Suprapubic skin (tissue), 4 donors: ENCODE results near the gene CSF1.

Experiments used
- CTCF ChIP-seq, 2 donors: fragments of 200-600 bp in 1 of 2; fragments of 450-650 bp in 1 of 2; sonication (generic) in 1 of 2; IDR thresholded peaks; one replicate each; pipeline ENCODE4 v1.5.1; 2016 to 2019; ENCODE audit warnings: antibody characterized with exemption in 2 of 2, mild to moderate bottlenecking in 1 of 2, moderate library complexity in 1 of 2
- EP300 ChIP-seq: sonication (generic); formaldehyde crosslinking; IDR thresholded peaks from one replicate; pipeline ENCODE4 v1.6.1; 2017; ENCODE audit warnings: antibody characterized with exemption
- POLR2A ChIP-seq, 2 donors: fragments of 450-650 bp; IDR thresholded peaks; one replicate each; pipeline ENCODE4 v1.6.1; 2017; ENCODE audit warnings: antibody characterized with exemption in 2 of 2, mild to moderate bottlenecking in 2 of 2, moderate library complexity in 2 of 2
- POLR2AphosphoS5 ChIP-seq, 3 donors: sonication (generic); formaldehyde crosslinking; IDR thresholded peaks; one replicate each; pipeline ENCODE4 v1.6.1; 2017; ENCODE audit warnings: antibody characterized with exemption in 3 of 3

GRCh38 chr1:109922326-109922725 is 11.7 kb downstream of the CSF1 start:
- TF ChIP-seq POLR2A (IDR thresholded peaks at IDR 0.05), result no peak
- no peak for TF ChIP-seq CTCF (IDR thresholded peaks at IDR 0.05)
- no peak for TF ChIP-seq POLR2AphosphoS5 (IDR thresholded peaks at IDR 0.05)
- no peak for TF ChIP-seq EP300
